NCI-H69 (cell line): ENCODE results near the gene EPB41L1.

Experiments
- DNase-seq: peaks from one replicate; lab custom pipeline; 2025; lab: John Stamatoyannopoulos, UW

Gene EPB41L1

DNA sequence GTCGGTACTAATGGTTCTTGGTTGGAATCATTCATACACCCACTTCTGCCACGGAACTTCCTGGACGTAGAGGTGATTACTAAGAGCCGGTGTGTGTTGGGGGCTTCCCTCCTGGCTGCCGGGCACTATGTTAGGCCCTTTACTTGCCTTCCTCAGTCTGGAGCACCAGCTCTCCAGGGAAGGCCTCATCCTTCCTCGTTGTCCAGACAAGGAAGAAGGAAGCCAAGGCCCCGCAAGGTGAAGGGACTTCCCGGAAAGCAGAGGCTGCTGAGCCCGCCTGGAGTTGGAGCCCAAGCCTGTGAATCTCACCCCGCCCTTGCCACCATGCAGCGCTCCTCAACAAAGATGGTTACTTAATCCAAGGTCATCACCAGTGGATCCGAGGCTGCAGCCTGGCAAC, 107.9 kb downstream of the EPB41L1 start:
- no peak for DNase-seq

DNA sequence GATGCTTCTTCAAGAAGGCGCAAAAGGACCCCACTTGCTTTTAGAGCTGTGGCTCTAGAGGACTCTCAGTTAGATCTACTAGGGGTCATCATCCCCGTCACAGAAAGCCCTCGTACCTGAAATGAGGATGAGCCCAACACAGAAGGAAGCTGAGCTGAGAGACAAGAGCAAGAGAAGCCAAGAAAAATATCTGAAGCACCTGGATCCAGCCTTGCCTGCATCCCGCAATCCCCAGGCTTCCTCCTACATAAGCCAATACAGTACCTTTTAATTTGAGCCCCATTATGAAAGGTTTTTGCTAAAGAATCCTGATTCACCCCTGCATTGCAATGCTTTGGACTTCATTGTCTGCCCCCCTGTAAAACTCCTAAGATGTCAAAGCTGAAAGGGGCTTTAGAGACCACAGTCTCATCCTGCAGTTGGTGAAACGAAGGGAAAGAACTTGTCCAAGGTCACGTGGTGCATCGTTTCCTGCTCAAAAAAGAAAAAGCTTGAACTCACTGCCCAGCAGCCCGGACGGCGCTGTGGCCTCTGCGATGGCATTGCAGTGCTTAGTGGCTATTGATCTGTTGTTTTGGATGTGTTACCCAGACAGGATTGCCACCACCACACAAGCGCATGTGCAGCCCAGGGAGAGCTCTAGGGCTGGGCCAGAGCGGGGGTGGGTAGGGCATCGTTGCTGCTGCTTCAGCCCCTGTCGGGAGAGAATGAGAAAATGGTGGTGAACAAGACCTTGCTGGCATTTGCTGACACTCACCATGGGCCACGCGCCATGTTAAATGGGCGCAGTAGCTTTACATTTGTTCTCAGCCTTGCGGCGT, 110.1 kb downstream of the EPB41L1 start:
- DNase-seq, result no peak

- no peak for DNase-seq
Observed at GRCh38 chr20:36266189-36266588, 111.6 kb downstream of the EPB41L1 start.

DNA sequence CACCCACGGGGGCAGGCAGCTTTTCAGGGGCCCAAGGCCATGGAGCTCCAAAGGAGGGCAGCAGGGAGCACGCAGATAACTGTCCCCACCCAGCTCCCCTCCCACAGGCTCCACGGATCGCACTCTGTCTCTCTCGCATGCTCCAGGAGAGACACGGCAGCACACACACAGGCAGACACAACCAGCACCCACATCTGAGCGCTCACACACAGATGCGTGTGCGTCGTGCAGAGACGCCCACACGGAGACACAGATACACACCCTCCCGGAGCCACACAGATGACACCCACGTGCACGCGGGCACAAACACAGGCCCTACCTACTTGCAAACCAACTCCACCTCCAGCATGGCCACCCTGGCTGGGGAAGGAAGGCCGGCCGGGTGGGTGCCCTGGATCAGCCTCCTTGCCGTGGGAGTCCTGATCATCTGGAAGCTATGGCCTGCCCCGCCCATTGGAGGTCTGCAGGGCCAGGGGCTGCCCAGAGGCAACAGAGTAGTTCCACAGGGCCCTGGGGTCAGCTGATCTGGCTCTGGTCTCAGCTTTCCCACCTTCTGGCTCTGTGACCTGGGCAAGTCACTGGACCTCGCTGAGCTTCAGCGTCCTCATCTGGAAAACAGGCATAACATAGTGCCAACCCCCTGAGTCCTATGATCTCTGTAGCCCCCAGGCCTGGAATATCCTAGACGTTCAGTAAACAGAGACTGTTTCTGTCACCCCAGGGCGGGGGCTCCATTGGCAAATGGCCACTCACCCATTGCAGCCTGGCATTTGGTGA, 113.3 kb downstream of the EPB41L1 start:
- no peak for DNase-seq

GRCh38 chr20:36268440-36269342, 114.2 kb downstream of the EPB41L1 start:
- DNase-seq, result no peak

DNA sequence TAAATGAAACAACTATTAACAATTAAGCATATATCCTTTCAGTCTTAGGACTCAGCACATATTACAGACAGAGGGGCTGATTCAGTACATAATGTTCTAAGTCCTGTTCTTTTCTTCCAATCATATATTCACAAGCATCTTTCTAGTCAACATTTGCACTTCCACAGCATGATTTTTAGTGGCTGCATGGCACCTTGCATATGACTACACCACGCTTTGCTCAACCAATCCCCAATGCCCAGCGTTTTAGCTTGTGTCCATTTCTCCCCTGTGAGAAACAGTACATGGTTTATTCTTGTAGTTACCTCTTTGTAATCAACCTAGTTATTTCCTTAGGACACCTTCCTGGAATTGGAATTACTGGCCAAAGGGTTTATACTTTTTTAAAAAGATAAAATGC, 115.0 kb downstream of the EPB41L1 start:
- no peak for DNase-seq

DNA sequence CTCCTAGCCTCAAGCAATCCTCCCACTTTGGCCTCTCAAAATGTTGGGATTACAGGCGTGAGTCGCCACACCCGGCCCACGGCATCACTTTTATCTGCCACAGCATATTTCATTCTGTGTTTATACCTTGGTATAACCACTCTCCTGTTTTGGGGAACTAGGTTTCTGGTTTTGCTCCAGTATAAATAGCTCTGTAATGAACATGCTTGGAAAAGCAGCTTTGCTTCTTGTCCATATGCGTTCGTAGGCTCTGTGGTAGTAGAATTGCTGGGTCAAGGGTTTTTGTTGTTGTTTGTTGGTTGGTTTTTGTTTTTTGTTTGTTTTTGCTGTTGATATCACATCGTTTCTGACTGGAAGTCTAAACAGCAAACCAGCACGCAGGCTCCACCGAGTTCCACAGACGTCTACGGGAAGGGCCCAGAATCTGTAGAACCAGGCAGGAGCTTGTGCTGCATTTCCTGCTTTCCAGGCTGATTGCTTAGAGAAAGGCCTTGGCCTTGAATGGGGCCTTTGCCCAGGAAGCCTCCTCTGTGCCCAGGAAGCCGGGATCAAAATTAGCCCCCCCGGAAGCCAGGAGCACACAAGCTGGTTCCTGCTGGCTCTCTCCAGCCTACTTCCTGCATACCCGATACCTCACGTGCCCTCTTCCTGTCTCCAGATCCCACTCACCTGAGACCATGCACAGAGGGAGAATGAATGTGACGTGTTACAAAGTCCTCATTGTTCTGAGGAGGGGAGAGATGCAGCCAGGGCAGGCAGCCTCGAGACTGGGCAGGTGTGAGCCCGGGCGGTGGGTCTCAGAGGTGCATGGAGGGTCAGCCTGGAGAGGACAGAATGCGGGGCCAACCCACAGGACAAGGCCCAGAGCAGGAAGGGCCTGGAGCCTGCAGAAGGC, 116.5 kb downstream of the EPB41L1 start:
- no peak for DNase-seq

- no peak for DNase-seq
Observed at GRCh38 chr20:36271639-36272546, 117.4 kb downstream of the EPB41L1 start.

DNA sequence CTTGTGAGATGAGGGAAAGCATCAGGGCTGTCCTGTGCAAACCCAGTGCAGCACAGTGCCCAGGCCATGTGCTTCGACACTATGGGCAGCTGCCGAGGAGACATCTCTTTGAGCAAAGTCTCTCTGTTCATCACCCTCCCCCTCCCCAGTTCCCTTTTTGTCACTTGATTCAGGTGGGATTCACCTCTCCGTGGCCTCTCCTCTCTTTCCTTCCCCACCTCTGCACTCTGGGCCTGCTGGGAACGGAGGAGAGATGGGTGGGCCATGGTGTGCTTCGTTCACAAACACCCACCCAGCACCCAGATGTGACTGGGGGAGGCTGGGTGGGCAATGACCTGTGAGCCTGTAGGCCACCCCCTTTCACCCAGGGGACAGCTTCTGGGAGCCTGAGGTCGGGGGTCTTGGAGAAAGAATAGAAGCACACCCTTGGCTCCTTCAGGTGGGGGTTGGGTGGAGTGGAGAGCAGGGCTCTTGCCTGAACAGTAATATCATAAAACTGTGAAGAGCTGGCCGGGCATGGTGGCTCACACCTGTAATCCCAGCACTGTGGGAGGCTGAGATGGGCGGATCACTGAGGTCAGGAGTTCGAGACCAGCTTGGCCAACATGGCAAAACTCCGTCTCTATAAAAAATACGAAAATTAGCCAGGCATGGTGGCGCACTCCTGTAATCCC, 118.1 kb downstream of the EPB41L1 start:
- no peak for DNase-seq

DNA sequence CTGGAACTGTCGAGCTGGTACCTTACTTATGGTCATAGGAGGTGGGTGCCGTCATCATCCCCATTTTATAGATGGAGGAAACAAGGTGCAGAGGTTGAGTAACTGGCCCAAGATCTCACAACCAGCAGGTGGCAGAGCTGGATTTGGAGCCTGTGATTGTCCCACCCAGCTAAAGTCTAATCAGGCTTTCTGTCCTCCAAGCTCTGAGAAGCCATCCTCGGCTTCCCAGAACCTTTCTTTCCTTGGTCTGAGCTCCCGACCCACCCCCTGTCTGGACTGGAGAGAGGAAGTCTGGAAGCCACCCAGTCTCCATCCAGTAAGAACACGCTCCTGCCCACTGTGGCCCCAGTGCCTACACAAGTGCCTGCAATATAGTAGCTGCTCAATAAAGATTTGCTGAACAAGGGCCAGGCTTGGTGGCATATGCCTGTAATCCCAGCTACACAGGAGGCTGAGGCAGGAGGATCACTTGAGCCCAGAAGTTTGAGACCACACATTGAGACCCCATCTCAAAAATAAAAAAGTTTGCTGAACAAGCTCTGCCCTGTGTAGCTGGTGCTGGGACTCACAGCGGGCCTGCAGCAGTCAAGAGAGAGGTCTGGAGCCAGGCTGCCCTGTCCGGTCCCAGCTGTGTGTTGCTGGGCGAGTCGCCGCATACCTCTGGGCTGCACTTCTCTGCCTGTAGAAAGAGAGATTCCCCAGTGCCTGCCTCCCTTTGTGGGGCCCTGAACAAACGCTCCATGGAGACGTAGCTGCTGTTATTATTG, 119.1 kb downstream of the EPB41L1 start:
- DNase-seq, result no peak

DNA sequence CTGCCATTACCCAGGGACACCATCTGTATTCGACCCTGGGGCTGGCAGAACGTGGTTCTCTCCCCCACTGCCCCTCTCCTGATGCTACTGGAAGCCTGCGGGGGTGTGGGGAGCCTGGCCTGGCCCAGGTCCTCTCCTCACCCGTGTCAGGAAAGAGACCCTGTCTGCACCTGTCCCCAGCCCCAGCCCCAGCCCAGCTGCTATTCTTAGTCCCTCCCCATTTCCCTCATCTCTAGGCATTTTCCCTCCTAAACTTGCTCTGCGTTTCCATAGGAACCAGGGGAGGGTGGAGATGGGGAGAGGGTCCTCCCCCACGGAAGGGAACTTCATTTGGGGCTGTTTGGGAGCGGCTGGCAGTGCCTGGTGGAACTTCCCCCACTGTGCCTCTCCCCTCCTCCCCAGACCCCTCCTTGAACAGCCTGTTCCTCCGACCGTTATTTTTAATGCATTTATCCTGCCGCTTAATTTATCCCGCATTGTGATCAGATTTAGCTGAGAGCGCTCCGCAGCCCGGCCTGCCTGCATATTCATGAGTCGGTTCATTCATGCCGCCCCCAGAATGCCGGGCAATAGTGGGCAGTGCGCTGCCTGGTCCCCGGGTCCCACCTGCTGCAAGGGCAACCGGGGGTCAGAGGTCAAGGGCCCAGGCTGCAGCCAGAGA, 119.8 kb downstream of the EPB41L1 start:
- no peak for DNase-seq

GRCh38 chr20:36275011-36275410, 120.5 kb downstream of the EPB41L1 start:
- no peak for DNase-seq

DNA sequence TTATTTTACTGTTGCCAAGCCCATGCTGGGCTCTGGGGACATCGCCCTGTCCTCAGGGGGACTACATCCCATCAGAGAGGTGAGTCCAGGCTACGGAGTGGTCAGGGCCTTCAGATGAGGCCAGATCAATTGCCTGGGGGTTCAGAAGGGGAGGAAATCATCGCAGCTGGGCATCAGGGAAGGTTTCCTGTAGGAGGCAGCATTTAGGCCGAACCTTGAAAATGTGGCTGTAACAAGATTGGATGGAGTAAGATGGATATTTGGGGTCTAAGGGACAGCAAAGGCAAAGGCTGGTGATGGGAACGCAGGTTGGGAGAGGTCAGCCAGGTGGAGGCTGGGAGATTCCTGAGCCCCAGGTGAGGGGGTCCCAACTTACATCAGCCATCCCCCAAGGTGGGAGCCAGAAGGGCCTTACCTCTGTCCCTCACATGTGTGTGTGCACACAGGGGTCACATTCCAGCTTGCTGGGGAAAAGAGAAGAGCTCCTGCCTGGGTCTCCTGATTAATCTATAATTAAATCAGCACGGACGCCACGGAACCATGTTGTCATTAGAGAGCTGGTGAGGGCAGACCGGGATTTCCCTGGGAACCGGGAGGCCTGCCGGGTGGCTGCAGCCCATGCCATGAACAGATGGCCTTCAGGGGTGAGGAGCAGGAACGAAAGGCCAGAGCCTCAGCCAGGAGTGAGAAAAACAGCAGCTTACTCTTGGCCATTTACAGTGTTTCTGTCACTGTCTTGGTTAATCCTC, 121.1 kb downstream of the EPB41L1 start:
- peak; percentile 27 for DNase-seq

GRCh38 chr20:36277546-36277945, 123.0 kb downstream of the EPB41L1 start:
- no peak for DNase-seq

- no peak for DNase-seq
Observed at GRCh38 chr20:36279362-36279761, 124.8 kb downstream of the EPB41L1 start.

- DNase-seq, result no peak
Observed at GRCh38 chr20:36279776-36280175, 125.2 kb downstream of the EPB41L1 start.

GRCh38 chr20:36281785-36282380, 127.3 kb downstream of the EPB41L1 start:
- DNase-seq, result no peak
